GM18870 (cell line): ENCODE data around the gene MINDY3.

ENCODE experiments used
- ATAC-seq: cut with Tn5 transposase; IDR thresholded peaks from one replicate; pipeline ENCODE4 v1.9.1; 2021; ENCODE audit warnings: moderate library complexity; ENCODE audit not compliant: unreplicated experiment

Gene MINDY3

GRCh38 chr10:15739254-15739970 lies 120.9 kb downstream of the MINDY3 start:
- ATAC-seq, result no peak

GRCh38 chr10:15738270-15738925 lies 121.9 kb downstream of the MINDY3 start:
- ATAC-seq, result no peak

GRCh38 chr10:15737656-15738055 lies 122.7 kb downstream of the MINDY3 start:
- no peak for ATAC-seq

GRCh38 chr10:15735763-15736162 lies 124.5 kb downstream of the MINDY3 start:
- ATAC-seq, result no peak

- no peak for ATAC-seq
These were observed 130.0 kb downstream of the MINDY3 start for GRCh38 chr10:15730341-15730740.

GRCh38 chr10:15729890-15730289 lies 130.4 kb downstream of the MINDY3 start:
- ATAC-seq, result no peak
